ENCODE data around the gene PCA3. TPM values are rescaled to one million over a fixed set of nuclear protein-coding genes. Genes with fewer than 3 reads are reported as not detected.

PCA3 gene
- total RNA-seq (under 1 TPM in 2 of 7 donors, not detected in 5; 0.27 to 0.35 TPM), polyA plus RNA-seq (not detected)
- long read RNA-seq, donor 1: 0 reads
- long read RNA-seq, donor 2: 0 reads

GRCh38 chr9:76764138-76764537, at the start of gene PCA3:
Gene PCA3 (plus strand): TSS chr9:76764438.
- intact Hi-C loops (cut with DNase I; ENCODE audit: low total_unique reads): no loop called here
- H3K27ac ChIP-seq: no peak within 1 kb of the TSS
- H3K4me1 ChIP-seq: peaks cover 0 to 12% (median 1%) of the 10 kb centered on the region in 6 donors
- H3K27me3 ChIP-seq (replicated peaks in 1 of 7): no peaks in the 10 kb centered on the region
- TF ChIP-seq POLR2AphosphoS5 (IDR thresholded peaks at IDR 0.05) (no peak), POLR2A (IDR thresholded peaks at IDR 0.05) (no peak), CTCF (IDR thresholded peaks at IDR 0.05 in 8 of 11, conservative IDR thresholded peaks at IDR 0.05 in 3 of 11) (no peak)
- no peaks in the 10 kb centered on the region for H3K36me3 ChIP-seq
- no peak within 1 kb of the TSS for H3K4me3 ChIP-seq
- WGBS, 5 donors: 93 to 97% (median 95%) methylated on average over 4 of the region's 4 CpGs
- DNase-seq: no peak
- H3K9me3 ChIP-seq: no peaks in the 10 kb centered on the region

- no peaks in the 10 kb centered on the region for H3K36me3 ChIP-seq
- H3K4me3 ChIP-seq: no peak overlapping the region
- H3K27ac ChIP-seq: no peak overlapping the region
- 85 to 96% (median 91%) methylated on average over 7 of the region's 7 CpGs for WGBS, 5 donors
- peaks cover 0 to 18% (median 3%) of the 10 kb centered on the region in 6 donors for H3K4me1 ChIP-seq
- TF ChIP-seq POLR2AphosphoS5 (IDR thresholded peaks at IDR 0.05) (no peak), CTCF (IDR thresholded peaks at IDR 0.05 in 8 of 11, conservative IDR thresholded peaks at IDR 0.05 in 3 of 11) (no peak), POLR2A (IDR thresholded peaks at IDR 0.05) (no peak)
- H3K27me3 ChIP-seq (replicated peaks in 1 of 7): no peaks in the 10 kb centered on the region
- DNase-seq: no peak
- H3K9me3 ChIP-seq: no peaks in the 10 kb centered on the region
- intact Hi-C loops (cut with DNase I; ENCODE audit: low total_unique reads): no loop called here
Measured at GRCh38 chr9:76716085-76716672, 48.1 kb upstream of the PCA3 start.

GRCh38 chr9:76717176-76717575, 47.1 kb upstream of the PCA3 start:
- Histone ChIP-seq H3K36me3 (no peaks in the 10 kb centered on the region), H3K9me3 (no peaks in the 10 kb centered on the region), H3K27me3 (replicated peaks in 1 of 7) (no peaks in the 10 kb centered on the region), H3K4me3 (no peak overlapping the region), H3K27ac (no peak overlapping the region), H3K4me1 (peaks cover 0 to 18% (median 3%) of the 10 kb centered on the region in 6 donors)
- TF ChIP-seq CTCF (IDR thresholded peaks at IDR 0.05 in 8 of 11, conservative IDR thresholded peaks at IDR 0.05 in 3 of 11): no peak
- no peak for TF ChIP-seq POLR2A (IDR thresholded peaks at IDR 0.05)
- no peak for TF ChIP-seq POLR2AphosphoS5 (IDR thresholded peaks at IDR 0.05)
- 35 to 50% (median 44%) methylated on average over 5 of the region's 5 CpGs for WGBS, 5 donors
- no peak for DNase-seq
- intact Hi-C loops (cut with DNase I; ENCODE audit: low total_unique reads): no loop called here

GRCh38 chr9:76717613-76718012, 46.6 kb upstream of the PCA3 start:
- Histone ChIP-seq H3K36me3 (no peaks in the 10 kb centered on the region), H3K4me3 (no peak overlapping the region), H3K27me3 (replicated peaks in 1 of 7) (no peaks in the 10 kb centered on the region), H3K4me1 (peaks cover 0 to 18% (median 3%) of the 10 kb centered on the region in 6 donors), H3K9me3 (no peaks in the 10 kb centered on the region), H3K27ac (no peak overlapping the region)
- TF ChIP-seq POLR2AphosphoS5 (IDR thresholded peaks at IDR 0.05): no peak
- no peak for TF ChIP-seq POLR2A (IDR thresholded peaks at IDR 0.05)
- TF ChIP-seq CTCF (IDR thresholded peaks at IDR 0.05 in 8 of 11, conservative IDR thresholded peaks at IDR 0.05 in 3 of 11): no peak
- intact Hi-C loops (cut with DNase I; ENCODE audit: low total_unique reads): no loop called here
- no peak for DNase-seq
- 22 to 52% (median 30%) methylated on average over 5 of the region's 5 CpGs for WGBS, 5 donors
